ENCODE measurements around the gene PDCD5.
"Not testable (repeated sequence)": the region's sequence is repeated elsewhere in the genome, so short reads cannot be mapped to it uniquely, and the experiment has no call there.

Gene PDCD5

GRCh38 chr19:32580901-32581704 is at the start of gene PDCD5:
Gene PDCD5, plus strand, starts transcription at chr19:32581190. Its CDS starts 72 bp downstream, at chr19:32581262.
- peak; percentile 94 for DNase-seq (ENCODE audit: low spot score)

- no peak for DNase-seq (ENCODE audit: low spot score)
Measured at GRCh38 chr19:32532233-32532632, 48.8 kb upstream of the PDCD5 start.

- DNase-seq (ENCODE audit: low spot score): no peak
Measured at GRCh38 chr19:32537580-32537979, 43.4 kb upstream of the PDCD5 start.

- no peak for DNase-seq (ENCODE audit: low spot score)
Measured at GRCh38 chr19:32539240-32539916, 41.6 kb upstream of the PDCD5 start.

GRCh38 chr19:32540621-32541020 is 40.4 kb upstream of the PDCD5 start:
- DNase-seq (ENCODE audit: low spot score): no peak

GRCh38 chr19:32541376-32541775 is 39.6 kb upstream of the PDCD5 start:
- DNase-seq (ENCODE audit: low spot score): not testable (repeated sequence)

- no peak for DNase-seq (ENCODE audit: low spot score)
Measured at GRCh38 chr19:32542477-32543108, 38.4 kb upstream of the PDCD5 start.

GRCh38 chr19:32543115-32543900 is 37.7 kb upstream of the PDCD5 start:
- DNase-seq (ENCODE audit: low spot score): peak; percentile 5

- no peak for DNase-seq (ENCODE audit: low spot score)
Measured at GRCh38 chr19:32544917-32545316, 36.1 kb upstream of the PDCD5 start.

- DNase-seq (ENCODE audit: low spot score): no peak
Measured at GRCh38 chr19:32550666-32551065, 30.3 kb upstream of the PDCD5 start.

- DNase-seq (ENCODE audit: low spot score): no peak
Measured at GRCh38 chr19:32555786-32556185, 25.2 kb upstream of the PDCD5 start.

GRCh38 chr19:32558607-32559228 is 22.3 kb upstream of the PDCD5 start:
- DNase-seq (ENCODE audit: low spot score): no peak

GRCh38 chr19:32563761-32564160 is 17.2 kb upstream of the PDCD5 start:
- DNase-seq (ENCODE audit: low spot score): no peak

- no peak for DNase-seq (ENCODE audit: low spot score)
Measured at GRCh38 chr19:32566246-32566830, 14.7 kb upstream of the PDCD5 start.

- DNase-seq (ENCODE audit: low spot score): no peak
Measured at GRCh38 chr19:32567486-32567885, 13.5 kb upstream of the PDCD5 start.

GRCh38 chr19:32570081-32570785 is 10.8 kb upstream of the PDCD5 start:
- peak; percentile 51 for DNase-seq (ENCODE audit: low spot score)

- DNase-seq (ENCODE audit: low spot score): not testable (repeated sequence)
Measured at GRCh38 chr19:32571471-32572075, 9.4 kb upstream of the PDCD5 start.

GRCh38 chr19:32572700-32573491 is 8.1 kb upstream of the PDCD5 start:
- not testable (repeated sequence) for DNase-seq (ENCODE audit: low spot score)

- DNase-seq (ENCODE audit: low spot score): no peak
Measured at GRCh38 chr19:32573492-32573794, 7.5 kb upstream of the PDCD5 start.

GRCh38 chr19:32576790-32577189 is 4.2 kb upstream of the PDCD5 start:
- no peak for DNase-seq (ENCODE audit: low spot score)
